Endothelial cell of umbilical vein (primary cell): ENCODE data around the gene RHOB. TPM values are rescaled to one million over a fixed set of nuclear protein-coding genes. Genes with fewer than 3 reads are reported as not detected.

Source experiments
- BruUV-seq: library from RNA; stranded (reverse); fragments of 400-500 nt; replicated peaks from 2 replicates; lab custom pipeline; 2021; lab: Mats Ljungman, UMichigan
- CTCF ChIA-PET: fragments of 300-600, 350-600 bp; sonication (Branson Sonifier 250); formaldehyde crosslinking; loops from one replicate; lab custom pipeline; 2021; ENCODE audit warnings: antibody characterized with exemption, inconsistent platforms; lab: Charles Lee
- POLR2A ChIA-PET: fragments of 300-600, 350-600 bp; sonication (Branson Sonifier 250); formaldehyde crosslinking; loops from one replicate; lab custom pipeline; 2021; ENCODE audit warnings: antibody characterized with exemption, inconsistent platforms; lab: Charles Lee
- DNase-seq: peaks from one replicate; pipeline ENCODE4 v3.0.0-alpha.2; 2011; ENCODE audit warnings: low read depth, low spot score
- FAIRE-seq: peaks from 2 replicates; lab custom pipeline; 2011; peaks lifted over from hg19 to GRCh38; lab: Jason Lieb, UNC
- H2AFZ ChIP-seq: 2 replicates; pipeline ENCODE4 v1.6.0; 2012; ENCODE audit warnings: low read depth, low read length, control low read depth, inconsistent platforms
- H3K27ac ChIP-seq: 2 replicates; pipeline ENCODE4 v1.5.1; 2011; ENCODE audit warnings: low read depth, mild to moderate bottlenecking, control low read depth, low read length, moderate library complexity; ENCODE audit not compliant: insufficient read depth
- H3K27me3 ChIP-seq, 2 experiments: 2 replicates each; pipeline versions ENCODE4 v1.6.0 to v1.6.1; 2011; ENCODE audit warnings: low read length in 2 of 2, mixed read lengths in 1 of 2; ENCODE audit not compliant: control insufficient read depth in 2 of 2, insufficient read depth in 2 of 2
- H3K36me3 ChIP-seq, 2 experiments: 2 replicates in 1 of 2; 3 replicates in 1 of 2; pipeline ENCODE4 v1.5.1; 2011; ENCODE audit warnings: low read length in 2 of 2, mild to moderate bottlenecking in 1 of 2, moderate library complexity in 1 of 2; ENCODE audit not compliant: control insufficient read depth in 2 of 2, insufficient read depth in 2 of 2; ENCODE audit errors: extremely low read depth in 1 of 2
- H3K4me1 ChIP-seq: 3 replicates; pipeline ENCODE4 v1.5.1; 2011; ENCODE audit warnings: mild to moderate bottlenecking, low read length; ENCODE audit not compliant: control insufficient read depth, insufficient read depth; ENCODE audit errors: extremely low read depth
- H3K4me2 ChIP-seq: 2 replicates; pipeline ENCODE4 v1.6.1; 2011; ENCODE audit warnings: low read length, control low read depth, mixed read lengths; ENCODE audit not compliant: insufficient read depth
- H3K4me3 ChIP-seq, 3 experiments: fragments of 200-600 bp in 1 of 3; sonication (generic), shearing (Covaris generic) in 1 of 3; replicated peaks in 1 of 3; 2 replicates each; pipeline ENCODE4 v1.5.1; 2011 to 2016; ENCODE audit warnings: control low read depth in 3 of 3, low read length in 3 of 3, mild to moderate bottlenecking in 2 of 3, inconsistent platforms in 1 of 3, low read depth in 1 of 3, moderate library complexity in 1 of 3; ENCODE audit not compliant: insufficient read depth in 1 of 3
- H3K79me2 ChIP-seq: 2 replicates; pipeline ENCODE4 v1.6.0; 2012; ENCODE audit warnings: low read length, inconsistent platforms; ENCODE audit not compliant: control insufficient read depth, insufficient read depth
- H3K9ac ChIP-seq: replicated peaks from 2 replicates; pipeline ENCODE3; 2011; ENCODE audit warnings: low read length, control low read depth; ENCODE audit not compliant: insufficient read depth; ENCODE audit errors: extremely low read depth
- H3K9me1 ChIP-seq: replicated peaks from 3 replicates; pipeline ENCODE4 v1.6.0; 2011; ENCODE audit warnings: mild to moderate bottlenecking, low read length; ENCODE audit not compliant: control insufficient read depth, insufficient read depth; ENCODE audit errors: extremely low read depth
- H3K9me3 ChIP-seq: replicated peaks from 2 replicates; pipeline ENCODE4 v1.5.1; 2012; ENCODE audit warnings: low read length, inconsistent platforms; ENCODE audit not compliant: control insufficient read depth, insufficient read depth
- H4K20me1 ChIP-seq: replicated peaks from 2 replicates; pipeline ENCODE3; 2011; ENCODE audit warnings: mild to moderate bottlenecking, low read length; ENCODE audit not compliant: control insufficient read depth, insufficient read depth; ENCODE audit errors: extremely low read depth
- FOS ChIP-seq: IDR thresholded peaks from 2 replicates; pipeline ENCODE4 v1.6.1; 2011; ENCODE audit warnings: mild to moderate bottlenecking, low read length, moderate library complexity, borderline replicate concordance; ENCODE audit not compliant: insufficient read depth
- POLR2A ChIP-seq: IDR thresholded peaks from 2 replicates; pipeline ENCODE4 v1.6.1; 2012; ENCODE audit warnings: low read depth, mild to moderate bottlenecking, control low read depth, low read length
- POLR2AphosphoS5 ChIP-seq: IDR thresholded peaks from 2 replicates; pipeline ENCODE4 v1.6.1; 2012; ENCODE audit warnings: low read depth, mild to moderate bottlenecking, control low read depth, low read length, moderate library complexity; ENCODE audit not compliant: insufficient read depth
- dilution Hi-C: fragments of 300-500 bp; cut with MboI; formaldehyde crosslinking; loops from one replicate; pipeline ENCODE4 v1.15.0; 2019; ENCODE audit warnings: low sequenced_read_pairs; ENCODE audit not compliant: extremely low pct_ligation_motif_present
- intact Hi-C: fragments of 100-400 bp; cut with micrococcal nuclease; formaldehyde crosslinking; loops from one replicate; pipeline ENCODE4 v1.10.0; 2022
- polyA plus RNA-seq, 4 experiments: library from polyadenylated mRNA; depleted of rRNA in 3 of 4; stranded (reverse) in 3 of 4; unstranded in 1 of 4; fragments of >200 nt; gene quantifications; 2 replicates each; pipeline versions ENCODE4 v1.2.1 to v1.2.3, GENCODE V29; 2011 to 2012; ENCODE audit warnings: missing spikeins in 1 of 4
- total RNA-seq: library from RNA; stranded (reverse); gene quantifications from 2 replicates; pipeline ENCODE4 v1.2.3, GENCODE V29; 2021
- TF ChIP-seq, protein P1 (sequence below): IDR thresholded peaks from 2 replicates; pipeline ENCODE4 v1.6.1; 2011; ENCODE audit not compliant: insufficient read depth, insufficient read length

The RHOB gene
- total and polyA plus RNA-seq, 2 donors (not counting 3 experiments of a cell fraction or from before 2014, with no cell fraction given) = 830 to 1,101 TPM

DNA sequence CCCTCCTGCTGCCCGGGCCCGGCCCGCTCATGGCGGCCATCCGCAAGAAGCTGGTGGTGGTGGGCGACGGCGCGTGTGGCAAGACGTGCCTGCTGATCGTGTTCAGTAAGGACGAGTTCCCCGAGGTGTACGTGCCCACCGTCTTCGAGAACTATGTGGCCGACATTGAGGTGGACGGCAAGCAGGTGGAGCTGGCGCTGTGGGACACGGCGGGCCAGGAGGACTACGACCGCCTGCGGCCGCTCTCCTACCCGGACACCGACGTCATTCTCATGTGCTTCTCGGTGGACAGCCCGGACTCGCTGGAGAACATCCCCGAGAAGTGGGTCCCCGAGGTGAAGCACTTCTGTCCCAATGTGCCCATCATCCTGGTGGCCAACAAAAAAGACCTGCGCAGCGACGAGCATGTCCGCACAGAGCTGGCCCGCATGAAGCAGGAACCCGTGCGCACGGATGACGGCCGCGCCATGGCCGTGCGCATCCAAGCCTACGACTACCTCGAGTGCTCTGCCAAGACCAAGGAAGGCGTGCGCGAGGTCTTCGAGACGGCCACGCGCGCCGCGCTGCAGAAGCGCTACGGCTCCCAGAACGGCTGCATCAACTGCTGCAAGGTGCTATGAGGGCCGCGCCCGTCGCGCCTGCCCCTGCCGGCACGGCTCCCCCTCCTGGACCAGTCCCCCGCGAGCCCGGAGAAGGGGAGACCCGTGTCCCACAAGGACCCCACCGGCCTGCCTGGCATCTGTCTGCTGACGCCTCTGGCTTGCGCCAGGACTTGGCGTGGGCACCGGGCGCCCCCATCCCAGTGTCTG lies 767 bp downstream of the RHOB start:
- intact Hi-C loops = loop anchor here (1.0 to 10.0 kb wide), 2 partner anchors 171 to 377 kb away; partner anchors contain the start of gene LDAH

DNA sequence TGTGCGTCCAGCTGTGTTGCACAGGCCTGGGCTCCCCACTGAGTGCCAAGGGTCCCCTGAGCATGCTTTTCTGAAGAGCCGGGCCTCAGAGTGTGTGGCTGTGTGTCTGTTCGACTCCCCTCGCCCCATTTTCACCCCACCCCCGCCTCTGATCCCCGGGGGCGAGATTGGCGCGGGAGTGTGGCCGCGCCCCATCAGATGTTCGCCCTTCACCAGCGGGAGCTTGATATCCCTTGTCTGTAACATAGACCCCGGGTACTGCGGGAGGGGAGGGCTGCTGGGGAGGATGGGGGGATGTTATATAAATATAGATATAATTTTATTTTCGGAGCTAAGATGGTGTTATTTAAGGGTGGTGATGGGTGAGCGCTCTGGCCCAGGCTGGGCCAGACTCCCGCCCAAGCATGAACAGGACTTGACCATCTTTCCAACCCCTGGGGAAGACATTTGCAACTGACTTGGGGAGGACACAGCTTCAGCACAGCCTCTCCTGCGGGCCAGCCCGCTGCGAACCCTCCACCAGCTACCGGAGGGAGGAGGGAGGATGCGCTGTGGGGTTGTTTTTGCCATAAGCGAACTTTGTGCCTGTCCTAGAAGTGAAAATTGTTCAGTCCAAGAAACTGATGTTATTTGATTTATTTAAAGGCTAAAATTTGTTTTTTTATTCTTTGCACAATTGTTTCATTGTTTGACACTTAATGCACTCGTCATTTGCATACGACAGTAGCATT lies 1.5 kb downstream of the RHOB start:
- H3K9me1 ChIP-seq = no peaks in the 10 kb centered on the region
- peak overlapping the region; percentile 76 for H3K27ac ChIP-seq
- peak overlapping the region; percentile 66 for H3K4me2 ChIP-seq
- DNase-seq (no peak), FAIRE-seq (no peak)
- H3K36me3 ChIP-seq = peaks cover 2 to 15% of the 10 kb centered on the region in 2 experiments
- no peak overlapping the region for H2AFZ ChIP-seq
- POLR2A ChIA-PET = interaction anchor here (0.7 to 7.6 kb wide), 10 partner anchors 11 to 187 kb away, joined by 3 to 310 read pairs (median 32); no protein-coding TSS in a partner anchor
- no peaks in the 10 kb centered on the region for H3K9me3 ChIP-seq
- no peaks in the 10 kb centered on the region for H3K27me3 ChIP-seq
- H3K4me3 ChIP-seq = peak overlapping the region; percentile 44 to 96 (median 94)
- H3K9ac ChIP-seq = peak overlapping the region; percentile 92
- CTCF ChIA-PET = interaction anchor here (1.1 to 5.4 kb wide), 5 partner anchors 37 to 187 kb away, joined by 3 to 78 read pairs (median 5); no protein-coding TSS in a partner anchor
- peaks cover 35% of the 10 kb centered on the region for H3K79me2 ChIP-seq
- dilution Hi-C loops (loop anchor here (10.0 kb wide), 1 partner anchor 186 kb away; no protein-coding TSS in a partner anchor), intact Hi-C loops (loop anchor here (10.0 kb wide), 1 partner anchor 376 kb away; the partner anchor contains the start of gene LDAH)
- TF ChIP-seq POLR2A (peak; percentile 85), POLR2AphosphoS5 (no peak)
- TF ChIP-seq, protein P1, sequence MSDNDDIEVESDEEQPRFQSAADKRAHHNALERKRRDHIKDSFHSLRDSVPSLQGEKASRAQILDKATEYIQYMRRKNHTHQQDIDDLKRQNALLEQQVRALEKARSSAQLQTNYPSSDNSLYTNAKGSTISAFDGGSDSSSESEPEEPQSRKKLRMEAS = no peak
- H4K20me1 ChIP-seq = no peaks in the 10 kb centered on the region
- TSS peak; percentile 34 for BruUV-seq
- peaks cover 26% of the 10 kb centered on the region for H3K4me1 ChIP-seq

More for the DNA sequence above, 767 bp downstream of the RHOB start:
- H4K20me1 ChIP-seq = no peaks in the 10 kb centered on the region
- H3K27ac ChIP-seq = peak overlapping the region; percentile 76
- no peak overlapping the region for H2AFZ ChIP-seq
- no peak overlapping the region for H3K4me2 ChIP-seq
- peak overlapping the region; percentile 44 to 96 (median 94) for H3K4me3 ChIP-seq
- no peaks in the 10 kb centered on the region for H3K27me3 ChIP-seq
- H3K79me2 ChIP-seq = peaks cover 35% of the 10 kb centered on the region
- peak overlapping the region; percentile 92 for H3K9ac ChIP-seq
- dilution Hi-C loops = loop anchor here (10.0 kb wide), 1 partner anchor 187 kb away; no protein-coding TSS in a partner anchor
- H3K36me3 ChIP-seq = peaks cover 2 to 15% of the 10 kb centered on the region in 2 experiments
- POLR2A ChIA-PET = interaction anchor here (0.7 to 7.6 kb wide), 39 partner anchors 10 to 515 kb away, joined by 3 to 310 read pairs (median 6); partner anchors contain the start of gene HS1BP3
- H3K4me1 ChIP-seq = peaks cover 27% of the 10 kb centered on the region
- BruUV-seq = no TSS peak
- CTCF ChIA-PET = interaction anchor here (1.1 to 2.1 kb wide), 14 partner anchors 15 to 203 kb away, joined by 3 to 21 read pairs (median 5); partner anchors contain the start of gene HS1BP3
- no peaks in the 10 kb centered on the region for H3K9me3 ChIP-seq
- FAIRE-seq (no peak), DNase-seq (peak; percentile 56)
- TF ChIP-seq POLR2A (peak; percentile 96), POLR2AphosphoS5 (peak; percentile 93), FOS (no peak)
- no peaks in the 10 kb centered on the region for H3K9me1 ChIP-seq
